Esophagus squamous epithelium (tissue), 4 donors: ENCODE data around the gene ARSD.

Source experiments
- POLR2A ChIP-seq, 4 donors: fragments of 450-650 bp; IDR thresholded peaks; one replicate each; pipeline ENCODE4 v1.6.1; 2017; ENCODE audit warnings: antibody characterized with exemption in 4 of 4, mild to moderate bottlenecking in 4 of 4, moderate library complexity in 3 of 4
- TF ChIP-seq, protein P1 (sequence below), 6 experiments: fragments of 450-650 bp in 4 of 6; fragments of 200-600 bp in 2 of 6; sonication (generic) in 2 of 6; IDR thresholded peaks; one replicate each; pipeline ENCODE4 v1.5.1; 2016 to 2019; ENCODE audit warnings: antibody characterized with exemption in 6 of 6, mild to moderate bottlenecking in 4 of 6, moderate library complexity in 4 of 6

DNA sequence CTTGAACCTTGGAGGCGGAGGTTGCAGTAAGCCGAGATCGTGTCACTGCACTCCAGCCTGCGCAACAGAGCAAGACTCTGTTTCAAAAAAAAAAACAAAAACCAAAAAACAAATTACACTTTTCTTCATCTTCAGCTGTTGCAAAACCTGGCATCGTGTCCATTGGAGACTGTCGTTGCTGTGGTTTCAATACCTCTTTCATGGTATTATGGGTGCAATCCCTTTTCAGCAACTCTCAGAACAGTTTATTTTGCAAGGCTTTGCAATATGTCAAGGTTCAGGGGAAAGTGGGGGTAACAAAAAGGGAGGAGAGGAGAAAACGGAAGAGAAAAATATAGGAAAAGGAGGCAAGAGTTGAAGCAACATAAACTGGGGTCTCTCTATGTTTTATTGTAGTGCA lies 40.8 kb downstream of the ARSD start:
- TF ChIP-seq, protein P1, sequence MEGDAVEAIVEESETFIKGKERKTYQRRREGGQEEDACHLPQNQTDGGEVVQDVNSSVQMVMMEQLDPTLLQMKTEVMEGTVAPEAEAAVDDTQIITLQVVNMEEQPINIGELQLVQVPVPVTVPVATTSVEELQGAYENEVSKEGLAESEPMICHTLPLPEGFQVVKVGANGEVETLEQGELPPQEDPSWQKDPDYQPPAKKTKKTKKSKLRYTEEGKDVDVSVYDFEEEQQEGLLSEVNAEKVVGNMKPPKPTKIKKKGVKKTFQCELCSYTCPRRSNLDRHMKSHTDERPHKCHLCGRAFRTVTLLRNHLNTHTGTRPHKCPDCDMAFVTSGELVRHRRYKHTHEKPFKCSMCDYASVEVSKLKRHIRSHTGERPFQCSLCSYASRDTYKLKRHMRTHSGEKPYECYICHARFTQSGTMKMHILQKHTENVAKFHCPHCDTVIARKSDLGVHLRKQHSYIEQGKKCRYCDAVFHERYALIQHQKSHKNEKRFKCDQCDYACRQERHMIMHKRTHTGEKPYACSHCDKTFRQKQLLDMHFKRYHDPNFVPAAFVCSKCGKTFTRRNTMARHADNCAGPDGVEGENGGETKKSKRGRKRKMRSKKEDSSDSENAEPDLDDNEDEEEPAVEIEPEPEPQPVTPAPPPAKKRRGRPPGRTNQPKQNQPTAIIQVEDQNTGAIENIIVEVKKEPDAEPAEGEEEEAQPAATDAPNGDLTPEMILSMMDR (IDR thresholded peaks at IDR 0.05) = no peak
- no peak for TF ChIP-seq POLR2A (IDR thresholded peaks at IDR 0.05)
